ENCODE measurements around the gene HMGXB3. TPM values are rescaled to one million over a fixed set of nuclear protein-coding genes. Genes with fewer than 3 reads are reported as not detected.

Gene HMGXB3
- total RNA-seq, result 10 to 100 TPM; 27.4 to 29.3 TPM
- 18.1 TPM for polyA plus RNA-seq (2013, experiment 1 of 2)
- polyA plus RNA-seq (2013, experiment 2 of 2), result 22.5 TPM
- total RNA-seq, result 49.5 to 142 (median 81.2) reads per million in 172 experiments

- H3K9me3 Mint-ChIP-seq, result no peaks in the 10 kb centered on the region
- CTCF ChIA-PET, result interaction anchor here (1.8 to 3.1 kb wide), 2 partner anchors 9 to 41 kb away, joined by 11 to 14 read pairs; partner anchors contain the start of gene SLC26A2
- H3K36me3 Mint-ChIP-seq (ENCODE audit: low read depth), result peaks cover 35% of the 10 kb centered on the region
- peak within 1 kb of the TSS; percentile 70 for H3K4me3 ChIP-seq (ENCODE audit: low read length)
- no peaks in the 10 kb centered on the region for H3K27me3 Mint-ChIP-seq
- POLR2A ChIA-PET, result interaction anchor here (0.9 to 2.6 kb wide), 6 partner anchors 36 to 450 kb away, joined by 3 to 22 read pairs (median 4); partner anchors contain the start of genes CD74 and SLC26A2
- H3K9me3 ChIP-seq (ENCODE audit: control insufficient read depth in 1 of 2, insufficient read depth in 1 of 2, low read length in 2 of 2), result no peaks in the 10 kb centered on the region
- TF ChIP-seq CTCF (IDR thresholded peaks at IDR 0.05), result no peak
- H3K36me3 ChIP-seq (ENCODE audit: insufficient read depth, low read length), result peaks cover 10% of the 10 kb centered on the region
- peaks cover 38% of the 10 kb centered on the region for H3K4me1 Mint-ChIP-seq (ENCODE audit: low read depth)
- intact Hi-C loops (cut with DNase I, micrococcal nuclease), result loop anchor here (1.0 to 5.0 kb wide), 4 partner anchors 38 to 452 kb away; partner anchors contain the start of genes SLC26A2 (in 2 of the 2) and CSNK1A1 (in 1 of the 2)
- H3K27ac ChIP-seq (ENCODE audit: low read depth in 1 of 2, low read length in 2 of 2), result peak within 1 kb of the TSS; percentile 72 to 79
- DNase-seq (peak; percentile 65 to 94 (median 76)), ATAC-seq (ENCODE audit: poor library complexity) (peak; percentile 82)
- H3K27me3 ChIP-seq (ENCODE audit: control insufficient read depth in 1 of 2, insufficient read depth in 2 of 2, low read length in 2 of 2), result no peaks in the 10 kb centered on the region
- peak within 1 kb of the TSS; percentile 96 for H3K4me3 Mint-ChIP-seq
- H3K27ac Mint-ChIP-seq, result peak within 1 kb of the TSS; percentile 95
- H3K4me1 ChIP-seq (ENCODE audit: insufficient read depth, low read length), result peaks cover 34% of the 10 kb centered on the region
Measured at GRCh38 chr5:150000256-150000989, at the start of gene HMGXB3, which contains the start of gene TIGD6. Gene HMGXB3, plus strand, starts transcription at chr5:150000739. Its CDS starts 4,114 bp downstream, at chr5:150004853. Gene TIGD6, minus strand, starts transcription at chr5:150000654. Its CDS starts 4,306 bp downstream, at chr5:149996348.

GRCh38 chr5:149951138-149951749, 49.3 kb upstream of the HMGXB3 start:
- H3K4me3 Mint-ChIP-seq, result no peak overlapping the region
- POLR2A ChIA-PET, result no interaction called here
- H3K27ac ChIP-seq (ENCODE audit: low read depth in 1 of 2, low read length in 2 of 2), result no peak overlapping the region
- no peak overlapping the region for H3K4me3 ChIP-seq (ENCODE audit: low read length)
- intact Hi-C loops (cut with DNase I, micrococcal nuclease), result no loop called here
- H3K36me3 ChIP-seq (ENCODE audit: insufficient read depth, low read length), result no peaks in the 10 kb centered on the region
- DNase-seq, result no peak
- H3K9me3 Mint-ChIP-seq, result no peaks in the 10 kb centered on the region
- CTCF ChIA-PET, result interaction anchor here (0.7 to 2.8 kb wide), 4 partner anchors 9 to 117 kb away, joined by 3 to 6 read pairs (median 3); partner anchors contain the start of gene SLC26A2
- H3K4me1 ChIP-seq (ENCODE audit: insufficient read depth, low read length), result no peaks in the 10 kb centered on the region
- H3K27me3 Mint-ChIP-seq, result peaks cover 6% of the 10 kb centered on the region
- H3K36me3 Mint-ChIP-seq (ENCODE audit: low read depth), result no peaks in the 10 kb centered on the region
- peaks cover 0 to 2% of the 10 kb centered on the region in 2 experiments for H3K27me3 ChIP-seq (ENCODE audit: control insufficient read depth in 1 of 2, insufficient read depth in 2 of 2, low read length in 2 of 2)
- ATAC-seq (ENCODE audit: poor library complexity), result no peak
- no peak overlapping the region for H3K27ac Mint-ChIP-seq
- no peaks in the 10 kb centered on the region for H3K9me3 ChIP-seq (ENCODE audit: control insufficient read depth in 1 of 2, insufficient read depth in 1 of 2, low read length in 2 of 2)
- no peaks in the 10 kb centered on the region for H3K4me1 Mint-ChIP-seq (ENCODE audit: low read depth)
- no peak for TF ChIP-seq CTCF (IDR thresholded peaks at IDR 0.05)

GRCh38 chr5:149953436-149954121, 47.0 kb upstream of the HMGXB3 start:
- Histone ChIP-seq H3K9me3 (ENCODE audit: control insufficient read depth in 1 of 2, insufficient read depth in 1 of 2, low read length in 2 of 2) (no peaks in the 10 kb centered on the region), H3K4me3 (ENCODE audit: low read length) (no peak overlapping the region), H3K4me1 (ENCODE audit: insufficient read depth, low read length) (no peaks in the 10 kb centered on the region), H3K27ac (ENCODE audit: low read depth in 1 of 2, low read length in 2 of 2) (no peak overlapping the region), H3K27me3 (ENCODE audit: control insufficient read depth in 1 of 2, insufficient read depth in 2 of 2, low read length in 2 of 2) (peaks cover 0 to 2% of the 10 kb centered on the region in 2 experiments), H3K36me3 (ENCODE audit: insufficient read depth, low read length) (no peaks in the 10 kb centered on the region)
- Mint-ChIP-seq H3K36me3 (ENCODE audit: low read depth) (no peaks in the 10 kb centered on the region), H3K4me1 (ENCODE audit: low read depth) (no peaks in the 10 kb centered on the region), H3K4me3 (no peak overlapping the region), H3K27ac (no peak overlapping the region), H3K27me3 (peaks cover under 1% of the 10 kb centered on the region), H3K9me3 (no peaks in the 10 kb centered on the region)
- ChIA-PET POLR2A (no interaction called here), CTCF (interaction anchor here (2.8 kb wide), 1 partner anchor 37 kb away, joined by 6 read pairs; no protein-coding TSS in a partner anchor)
- no peak for ATAC-seq (ENCODE audit: poor library complexity)
- intact Hi-C loops (cut with DNase I, micrococcal nuclease), result no loop called here
- no peak for TF ChIP-seq CTCF (IDR thresholded peaks at IDR 0.05)
- no peak for DNase-seq

Data from CD4-positive, alpha-beta T cell (primary cell).